Measurements from ENCODE around the gene SPEF2.
A peak's percentile ranks its signal among the peaks of the same experiment; 100 is the strongest.

SPEF2 gene

DNA sequence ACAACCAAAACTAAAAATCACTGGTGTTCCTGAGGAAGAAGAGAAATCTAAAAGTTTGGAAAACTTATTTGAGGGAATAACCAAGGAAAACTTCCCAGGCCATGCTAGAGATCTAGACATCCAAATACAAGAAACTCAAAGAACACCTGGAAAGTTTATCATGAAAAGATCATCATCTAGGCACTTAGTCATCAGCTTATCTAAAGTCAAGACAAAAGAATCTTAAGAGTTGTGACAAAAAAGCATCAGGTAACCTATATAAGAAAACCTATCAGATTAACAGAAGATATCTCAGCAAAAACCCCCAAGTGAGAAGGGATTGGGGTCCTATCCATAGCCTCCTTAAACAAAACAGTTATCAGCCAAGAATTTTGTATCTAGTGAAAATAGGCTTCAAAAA, 17.1 kb upstream of the SPEF2 start (continued):
- TF ChIP-seq, protein P1, sequence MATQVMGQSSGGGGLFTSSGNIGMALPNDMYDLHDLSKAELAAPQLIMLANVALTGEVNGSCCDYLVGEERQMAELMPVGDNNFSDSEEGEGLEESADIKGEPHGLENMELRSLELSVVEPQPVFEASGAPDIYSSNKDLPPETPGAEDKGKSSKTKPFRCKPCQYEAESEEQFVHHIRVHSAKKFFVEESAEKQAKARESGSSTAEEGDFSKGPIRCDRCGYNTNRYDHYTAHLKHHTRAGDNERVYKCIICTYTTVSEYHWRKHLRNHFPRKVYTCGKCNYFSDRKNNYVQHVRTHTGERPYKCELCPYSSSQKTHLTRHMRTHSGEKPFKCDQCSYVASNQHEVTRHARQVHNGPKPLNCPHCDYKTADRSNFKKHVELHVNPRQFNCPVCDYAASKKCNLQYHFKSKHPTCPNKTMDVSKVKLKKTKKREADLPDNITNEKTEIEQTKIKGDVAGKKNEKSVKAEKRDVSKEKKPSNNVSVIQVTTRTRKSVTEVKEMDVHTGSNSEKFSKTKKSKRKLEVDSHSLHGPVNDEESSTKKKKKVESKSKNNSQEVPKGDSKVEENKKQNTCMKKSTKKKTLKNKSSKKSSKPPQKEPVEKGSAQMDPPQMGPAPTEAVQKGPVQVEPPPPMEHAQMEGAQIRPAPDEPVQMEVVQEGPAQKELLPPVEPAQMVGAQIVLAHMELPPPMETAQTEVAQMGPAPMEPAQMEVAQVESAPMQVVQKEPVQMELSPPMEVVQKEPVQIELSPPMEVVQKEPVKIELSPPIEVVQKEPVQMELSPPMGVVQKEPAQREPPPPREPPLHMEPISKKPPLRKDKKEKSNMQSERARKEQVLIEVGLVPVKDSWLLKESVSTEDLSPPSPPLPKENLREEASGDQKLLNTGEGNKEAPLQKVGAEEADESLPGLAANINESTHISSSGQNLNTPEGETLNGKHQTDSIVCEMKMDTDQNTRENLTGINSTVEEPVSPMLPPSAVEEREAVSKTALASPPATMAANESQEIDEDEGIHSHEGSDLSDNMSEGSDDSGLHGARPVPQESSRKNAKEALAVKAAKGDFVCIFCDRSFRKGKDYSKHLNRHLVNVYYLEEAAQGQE (tag by site-specific recombination; IDR thresholded peaks at IDR 0.05) = no peak
- no peak for TF ChIP-seq ZNF221 (tag by site-specific recombination; IDR thresholded peaks at IDR 0.05; ENCODE audit: borderline replicate concordance)

DNA sequence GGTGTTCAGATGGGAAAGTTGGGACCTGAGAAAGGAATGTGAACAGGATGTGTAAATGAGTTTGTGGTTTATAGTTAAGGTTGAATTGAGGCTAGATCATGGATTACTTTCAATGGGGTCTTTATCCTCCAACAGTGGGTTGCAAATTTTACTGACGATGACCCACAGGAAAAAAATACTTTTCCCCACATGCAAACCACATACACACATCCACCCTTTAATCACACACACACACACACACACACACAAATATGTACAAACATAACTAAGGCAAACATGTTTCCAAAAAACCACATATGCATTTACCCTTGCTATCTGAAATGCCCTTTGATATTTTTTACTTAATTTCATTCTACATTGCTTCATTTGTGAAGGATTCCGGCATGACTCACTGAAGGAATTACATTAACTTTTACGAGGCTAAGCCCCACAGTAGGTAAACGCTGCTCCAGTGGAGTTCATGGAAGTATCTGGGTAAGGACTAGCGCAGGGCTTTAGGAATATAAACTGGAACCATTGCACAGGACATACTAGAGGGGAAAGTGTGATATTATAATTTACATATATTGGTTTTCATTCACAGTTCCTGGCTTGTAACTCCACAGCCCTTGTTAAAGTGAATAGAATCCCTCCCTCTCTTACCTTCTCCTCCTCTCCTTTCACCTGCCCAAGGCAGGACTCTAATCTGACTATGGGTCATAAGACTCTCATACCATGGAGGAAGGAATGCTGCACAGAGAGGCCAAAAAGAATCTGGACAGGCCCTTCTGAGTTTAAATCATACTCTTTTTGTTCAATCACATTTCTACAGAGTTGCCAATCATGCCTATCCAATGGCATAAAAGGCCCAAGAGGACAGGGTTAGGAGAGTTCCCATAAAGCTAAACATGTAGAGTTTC, 8.5 kb upstream of the SPEF2 start:
- ChIA-PET POLR2A (no interaction called here), CTCF (no interaction called here)
- H3K4me3 ChIP-seq (ENCODE audit: low read depth, low read length) = no peak overlapping the region
- TF ChIP-seq, protein P2, sequence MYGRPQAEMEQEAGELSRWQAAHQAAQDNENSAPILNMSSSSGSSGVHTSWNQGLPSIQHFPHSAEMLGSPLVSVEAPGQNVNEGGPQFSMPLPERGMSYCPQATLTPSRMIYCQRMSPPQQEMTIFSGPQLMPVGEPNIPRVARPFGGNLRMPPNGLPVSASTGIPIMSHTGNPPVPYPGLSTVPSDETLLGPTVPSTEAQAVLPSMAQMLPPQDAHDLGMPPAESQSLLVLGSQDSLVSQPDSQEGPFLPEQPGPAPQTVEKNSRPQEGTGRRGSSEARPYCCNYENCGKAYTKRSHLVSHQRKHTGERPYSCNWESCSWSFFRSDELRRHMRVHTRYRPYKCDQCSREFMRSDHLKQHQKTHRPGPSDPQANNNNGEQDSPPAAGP (tag by site-specific recombination; IDR thresholded peaks at IDR 0.05) = peak; percentile 68; the same call in 1 of the 2 replicates
- TF ChIP-seq, protein P3, sequence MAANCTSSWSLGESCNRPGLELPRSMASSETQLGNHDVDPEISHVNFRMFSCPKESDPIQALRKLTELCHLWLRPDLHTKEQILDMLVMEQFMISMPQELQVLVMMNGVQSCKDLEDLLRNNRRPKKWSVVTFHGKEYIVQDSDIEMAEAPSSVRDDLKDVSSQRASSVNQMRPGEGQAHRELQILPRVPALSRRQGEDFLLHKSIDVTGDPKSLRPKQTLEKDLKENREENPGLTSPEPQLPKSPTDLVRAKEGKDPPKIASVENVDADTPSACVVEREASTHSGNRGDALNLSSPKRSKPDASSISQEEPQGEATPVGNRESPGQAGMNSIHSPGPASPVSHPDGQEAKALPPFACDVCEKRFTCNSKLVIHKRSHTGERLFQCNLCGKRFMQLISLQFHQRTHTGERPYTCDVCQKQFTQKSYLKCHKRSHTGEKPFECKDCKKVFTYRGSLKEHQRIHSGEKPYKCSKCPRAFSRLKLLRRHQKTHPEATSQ (tag by site-specific recombination; IDR thresholded peaks at IDR 0.05) = no peak
- TF ChIP-seq YY2 (tag by site-specific recombination; IDR thresholded peaks at IDR 0.05) (no peak), ZNF660 (tag by site-specific recombination; IDR thresholded peaks at IDR 0.05) (no peak)
- TF ChIP-seq, protein P4, sequence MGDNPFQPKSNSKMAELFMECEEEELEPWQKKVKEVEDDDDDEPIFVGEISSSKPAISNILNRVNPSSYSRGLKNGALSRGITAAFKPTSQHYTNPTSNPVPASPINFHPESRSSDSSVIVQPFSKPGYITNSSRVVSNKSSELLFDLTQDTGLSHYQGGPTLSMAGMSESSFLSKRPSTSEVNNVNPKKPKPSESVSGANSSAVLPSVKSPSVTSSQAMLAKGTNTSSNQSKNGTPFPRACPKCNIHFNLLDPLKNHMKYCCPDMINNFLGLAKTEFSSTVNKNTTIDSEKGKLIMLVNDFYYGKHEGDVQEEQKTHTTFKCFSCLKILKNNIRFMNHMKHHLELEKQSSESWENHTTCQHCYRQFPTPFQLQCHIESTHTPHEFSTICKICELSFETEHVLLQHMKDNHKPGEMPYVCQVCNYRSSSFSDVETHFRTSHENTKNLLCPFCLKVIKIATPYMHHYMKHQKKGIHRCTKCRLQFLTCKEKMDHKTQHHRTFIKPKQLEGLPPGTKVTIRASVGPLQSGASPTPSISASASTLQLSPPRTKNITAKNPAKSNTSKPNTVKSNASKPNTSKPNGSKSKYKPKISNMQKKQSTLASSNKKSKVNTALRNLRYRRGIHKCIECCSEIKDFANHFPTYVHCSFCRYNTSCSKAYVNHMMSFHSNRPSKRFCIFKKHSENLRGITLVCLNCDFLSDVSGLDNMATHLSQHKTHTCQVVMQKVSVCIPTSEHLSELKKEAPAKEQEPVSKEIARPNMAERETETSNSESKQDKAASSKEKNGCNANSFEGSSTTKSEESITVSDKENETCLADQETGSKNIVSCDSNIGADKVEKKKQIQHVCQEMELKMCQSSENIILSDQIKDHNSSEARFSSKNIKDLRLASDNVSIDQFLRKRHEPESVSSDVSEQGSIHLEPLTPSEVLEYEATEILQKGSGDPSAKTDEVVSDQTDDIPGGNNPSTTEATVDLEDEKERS (tag by site-specific recombination; IDR thresholded peaks at IDR 0.05) = no peak
- TF ChIP-seq, protein P5, sequence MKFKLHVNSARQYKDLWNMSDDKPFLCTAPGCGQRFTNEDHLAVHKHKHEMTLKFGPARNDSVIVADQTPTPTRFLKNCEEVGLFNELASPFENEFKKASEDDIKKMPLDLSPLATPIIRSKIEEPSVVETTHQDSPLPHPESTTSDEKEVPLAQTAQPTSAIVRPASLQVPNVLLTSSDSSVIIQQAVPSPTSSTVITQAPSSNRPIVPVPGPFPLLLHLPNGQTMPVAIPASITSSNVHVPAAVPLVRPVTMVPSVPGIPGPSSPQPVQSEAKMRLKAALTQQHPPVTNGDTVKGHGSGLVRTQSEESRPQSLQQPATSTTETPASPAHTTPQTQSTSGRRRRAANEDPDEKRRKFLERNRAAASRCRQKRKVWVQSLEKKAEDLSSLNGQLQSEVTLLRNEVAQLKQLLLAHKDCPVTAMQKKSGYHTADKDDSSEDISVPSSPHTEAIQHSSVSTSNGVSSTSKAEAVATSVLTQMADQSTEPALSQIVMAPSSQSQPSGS (tag by site-specific recombination; IDR thresholded peaks at IDR 0.05; ENCODE audit: low read depth) = no peak
- no peaks in the 10 kb centered on the region for H3K4me1 ChIP-seq (ENCODE audit: control insufficient read depth, insufficient read depth, low read length)
- no peak overlapping the region for H3K27ac ChIP-seq (ENCODE audit: extremely low read depth, low read depth, low read length)
- no peaks in the 10 kb centered on the region for H3K9me3 ChIP-seq (ENCODE audit: control insufficient read depth, insufficient read depth, low read depth, low read length)
- no peaks in the 10 kb centered on the region for H3K36me3 ChIP-seq (ENCODE audit: control insufficient read depth in 2 of 2, insufficient read depth in 1 of 2, low read length in 2 of 2)

DNA sequence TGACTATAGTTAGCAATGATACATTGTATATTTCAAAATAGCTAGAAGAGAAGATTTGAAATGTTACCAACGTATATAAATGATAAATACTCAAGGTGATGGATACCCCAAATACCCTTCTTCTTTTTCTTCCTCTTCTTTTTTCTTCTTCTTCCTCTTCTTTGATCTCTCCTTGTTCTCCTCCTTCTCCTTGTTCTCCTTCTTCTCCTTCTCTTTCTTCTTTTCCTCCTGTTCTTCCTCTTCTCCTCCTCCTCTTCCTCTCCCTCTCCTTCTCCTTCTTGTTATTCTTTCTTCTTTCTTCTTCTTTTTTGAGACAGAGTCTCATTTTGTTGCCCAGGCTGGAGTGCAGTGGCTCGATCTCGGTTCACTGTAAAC, 616 bp upstream of the SPEF2 start:
- Histone ChIP-seq H3K9me3 (ENCODE audit: control insufficient read depth, insufficient read depth, low read depth, low read length) (no peaks in the 10 kb centered on the region), H3K36me3 (ENCODE audit: control insufficient read depth in 2 of 2, insufficient read depth in 1 of 2, low read length in 2 of 2) (no peaks in the 10 kb centered on the region), H3K4me3 (ENCODE audit: low read depth, low read length) (no peak overlapping the region), H3K27ac (ENCODE audit: extremely low read depth, low read depth, low read length) (no peak overlapping the region; the same call in 1 of the 2 replicates), H3K4me1 (ENCODE audit: control insufficient read depth, insufficient read depth, low read length) (peaks cover 4% of the 10 kb centered on the region; the same call in 1 of the 2 replicates)
- POLR2A ChIA-PET = no interaction called here
- CTCF ChIA-PET = interaction anchor here (0.6 to 2.1 kb wide), 20 partner anchors 9 to 1138 kb away, joined by 3 to 16 read pairs (median 4); no protein-coding TSS in a partner anchor
- TF ChIP-seq, protein P6, sequence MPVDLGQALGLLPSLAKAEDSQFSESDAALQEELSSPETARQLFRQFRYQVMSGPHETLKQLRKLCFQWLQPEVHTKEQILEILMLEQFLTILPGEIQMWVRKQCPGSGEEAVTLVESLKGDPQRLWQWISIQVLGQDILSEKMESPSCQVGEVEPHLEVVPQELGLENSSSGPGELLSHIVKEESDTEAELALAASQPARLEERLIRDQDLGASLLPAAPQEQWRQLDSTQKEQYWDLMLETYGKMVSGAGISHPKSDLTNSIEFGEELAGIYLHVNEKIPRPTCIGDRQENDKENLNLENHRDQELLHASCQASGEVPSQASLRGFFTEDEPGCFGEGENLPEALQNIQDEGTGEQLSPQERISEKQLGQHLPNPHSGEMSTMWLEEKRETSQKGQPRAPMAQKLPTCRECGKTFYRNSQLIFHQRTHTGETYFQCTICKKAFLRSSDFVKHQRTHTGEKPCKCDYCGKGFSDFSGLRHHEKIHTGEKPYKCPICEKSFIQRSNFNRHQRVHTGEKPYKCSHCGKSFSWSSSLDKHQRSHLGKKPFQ (tag by site-specific recombination; IDR thresholded peaks at IDR 0.05) = 0 out of 2 replicates have a peak, but pooled peaks have one; percentile 8
- TF ChIP-seq ZNF155 (tag by site-specific recombination; IDR thresholded peaks at IDR 0.05) (0 out of 2 replicates have a peak, but pooled peaks have one; percentile 88), ZNF561 (tag by site-specific recombination; IDR thresholded peaks at IDR 0.05; ENCODE audit: borderline replicate concordance) (no peak), ZNF600 (tag by site-specific recombination; IDR thresholded peaks at IDR 0.05) (no peak), ZNF548 (tag by site-specific recombination; IDR thresholded peaks at IDR 0.05) (peak; percentile 52; the same call in 1 of the 2 replicates), ZNF747 (tag by site-specific recombination; IDR thresholded peaks at IDR 0.05) (no peak)
- TF ChIP-seq, protein P7, sequence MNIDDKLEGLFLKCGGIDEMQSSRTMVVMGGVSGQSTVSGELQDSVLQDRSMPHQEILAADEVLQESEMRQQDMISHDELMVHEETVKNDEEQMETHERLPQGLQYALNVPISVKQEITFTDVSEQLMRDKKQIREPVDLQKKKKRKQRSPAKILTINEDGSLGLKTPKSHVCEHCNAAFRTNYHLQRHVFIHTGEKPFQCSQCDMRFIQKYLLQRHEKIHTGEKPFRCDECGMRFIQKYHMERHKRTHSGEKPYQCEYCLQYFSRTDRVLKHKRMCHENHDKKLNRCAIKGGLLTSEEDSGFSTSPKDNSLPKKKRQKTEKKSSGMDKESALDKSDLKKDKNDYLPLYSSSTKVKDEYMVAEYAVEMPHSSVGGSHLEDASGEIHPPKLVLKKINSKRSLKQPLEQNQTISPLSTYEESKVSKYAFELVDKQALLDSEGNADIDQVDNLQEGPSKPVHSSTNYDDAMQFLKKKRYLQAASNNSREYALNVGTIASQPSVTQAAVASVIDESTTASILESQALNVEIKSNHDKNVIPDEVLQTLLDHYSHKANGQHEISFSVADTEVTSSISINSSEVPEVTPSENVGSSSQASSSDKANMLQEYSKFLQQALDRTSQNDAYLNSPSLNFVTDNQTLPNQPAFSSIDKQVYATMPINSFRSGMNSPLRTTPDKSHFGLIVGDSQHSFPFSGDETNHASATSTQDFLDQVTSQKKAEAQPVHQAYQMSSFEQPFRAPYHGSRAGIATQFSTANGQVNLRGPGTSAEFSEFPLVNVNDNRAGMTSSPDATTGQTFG (tag by site-specific recombination; IDR thresholded peaks at IDR 0.05; ENCODE audit: borderline replicate concordance) = 0 out of 2 replicates have a peak, but pooled peaks have one; percentile 56

Measured in HEK293 (cell line).